Tibial nerve (tissue), 3 donors: Measurements from ENCODE around the gene SEC16B.

Experiments
- POLR2A ChIP-seq, 2 donors: fragments of 450-650 bp; IDR thresholded peaks; one replicate each; pipeline ENCODE4 v1.6.1; 2017; ENCODE audit warnings: antibody characterized with exemption in 2 of 2, mild to moderate bottlenecking in 2 of 2, moderate library complexity in 2 of 2
- TF ChIP-seq, protein P1 (sequence below), 5 experiments: fragments of 200-600 bp in 3 of 5; fragments of 450-650 bp in 2 of 5; sonication (generic) in 3 of 5; IDR thresholded peaks; one replicate each; pipeline ENCODE4 v1.5.1; 2016 to 2019; ENCODE audit warnings: antibody characterized with exemption in 5 of 5, mild to moderate bottlenecking in 3 of 5, moderate library complexity in 2 of 5

DNA sequence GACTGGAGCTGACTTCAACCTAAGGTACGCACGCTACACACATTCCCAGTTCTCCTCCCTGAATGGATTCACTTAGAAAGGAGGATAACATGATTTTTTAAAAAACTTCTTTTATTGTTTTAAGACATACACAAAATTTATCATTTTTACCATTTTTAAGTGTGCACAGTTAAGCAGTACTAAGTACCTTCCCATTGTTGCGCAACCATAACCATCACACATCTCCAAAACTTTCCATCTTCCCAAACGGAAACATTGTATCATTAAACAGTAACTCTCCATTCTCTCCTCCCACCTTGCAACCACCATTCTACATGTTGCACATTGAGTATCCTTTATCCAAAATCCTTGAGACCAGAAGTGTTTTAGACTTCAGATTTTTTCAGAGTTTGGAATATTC, 36.2 kb upstream of the SEC16B start:
- TF ChIP-seq, protein P1, sequence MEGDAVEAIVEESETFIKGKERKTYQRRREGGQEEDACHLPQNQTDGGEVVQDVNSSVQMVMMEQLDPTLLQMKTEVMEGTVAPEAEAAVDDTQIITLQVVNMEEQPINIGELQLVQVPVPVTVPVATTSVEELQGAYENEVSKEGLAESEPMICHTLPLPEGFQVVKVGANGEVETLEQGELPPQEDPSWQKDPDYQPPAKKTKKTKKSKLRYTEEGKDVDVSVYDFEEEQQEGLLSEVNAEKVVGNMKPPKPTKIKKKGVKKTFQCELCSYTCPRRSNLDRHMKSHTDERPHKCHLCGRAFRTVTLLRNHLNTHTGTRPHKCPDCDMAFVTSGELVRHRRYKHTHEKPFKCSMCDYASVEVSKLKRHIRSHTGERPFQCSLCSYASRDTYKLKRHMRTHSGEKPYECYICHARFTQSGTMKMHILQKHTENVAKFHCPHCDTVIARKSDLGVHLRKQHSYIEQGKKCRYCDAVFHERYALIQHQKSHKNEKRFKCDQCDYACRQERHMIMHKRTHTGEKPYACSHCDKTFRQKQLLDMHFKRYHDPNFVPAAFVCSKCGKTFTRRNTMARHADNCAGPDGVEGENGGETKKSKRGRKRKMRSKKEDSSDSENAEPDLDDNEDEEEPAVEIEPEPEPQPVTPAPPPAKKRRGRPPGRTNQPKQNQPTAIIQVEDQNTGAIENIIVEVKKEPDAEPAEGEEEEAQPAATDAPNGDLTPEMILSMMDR (IDR thresholded peaks at IDR 0.05), result no peak
- no peak for TF ChIP-seq POLR2A (IDR thresholded peaks at IDR 0.05)
